Activated naive CD8-positive, alpha-beta T cell treated with anti-CD3 and anti-CD28 coated beads, Interleukin-2, amount 10 ng/mL, durations not matched to agents 7 days and 5 days (primary cell): ENCODE measurements around the gene SAP30L. TPM values are rescaled to one million over a fixed set of nuclear protein-coding genes. Genes with fewer than 3 reads are reported as not detected.

Experiments used
- ATAC-seq: fragments of 150-1000 bp; cut with Tn5 transposase; one replicate; pipeline ENCODE4 v1.10.0; 2021; ENCODE audit warnings: low read depth, moderate library complexity
- POLR2A ChIA-PET: fragments of 350-600 bp; sonication (Branson Sonifier 250); formaldehyde crosslinking; loops from one replicate; lab custom pipeline; 2021; ENCODE audit warnings: antibody characterized with exemption; lab: Charles Lee
- DNase-seq: peaks from one replicate; pipeline ENCODE4 v3.0.0; 2021
- H3K27ac Mint-ChIP-seq: one replicate; pipeline ENCODE4 v1.8.0; 2022; ENCODE audit warnings: mild to moderate bottlenecking, mixed read lengths
- H3K27me3 Mint-ChIP-seq: one replicate; pipeline ENCODE4 v1.8.0; 2022; ENCODE audit warnings: mild to moderate bottlenecking, moderate library complexity, mixed read lengths
- H3K36me3 Mint-ChIP-seq: one replicate; pipeline ENCODE4 v1.8.0; 2021; ENCODE audit warnings: mild to moderate bottlenecking, mixed read lengths
- H3K4me1 Mint-ChIP-seq: one replicate; pipeline ENCODE4 v1.8.0; 2021; ENCODE audit warnings: mixed read lengths
- H3K4me3 Mint-ChIP-seq: one replicate; pipeline ENCODE4 v1.8.0; 2022; ENCODE audit warnings: mild to moderate bottlenecking, moderate library complexity, mixed read lengths
- H3K9me3 Mint-ChIP-seq: one replicate; pipeline ENCODE4 v1.8.0; 2021; ENCODE audit warnings: mixed read lengths
- total RNA-seq, 2 experiments: library from RNA; stranded (reverse); gene quantifications; one replicate each; pipeline ENCODE4 v1.2.3, GENCODE V29; 2021

Gene SAP30L
- total RNA-seq, 2 experiments from 2014 or later = 39.4 to 41.3 TPM

- no peak overlapping the region for H3K27ac Mint-ChIP-seq
- H3K27me3 Mint-ChIP-seq = peaks cover 41% of the 10 kb centered on the region
- ATAC-seq = no peak
- no peak overlapping the region for H3K4me3 Mint-ChIP-seq
- H3K36me3 Mint-ChIP-seq = no peaks in the 10 kb centered on the region
- POLR2A ChIA-PET = no interaction called here
- DNase-seq = no peak
- peaks cover 4% of the 10 kb centered on the region for H3K4me1 Mint-ChIP-seq
- H3K9me3 Mint-ChIP-seq = no peaks in the 10 kb centered on the region
Measured at GRCh38 chr5:154502180-154502579, 56.4 kb downstream of the SAP30L start.

GRCh38 chr5:154503698-154504039 lies 57.9 kb downstream of the SAP30L start:
- Mint-ChIP-seq H3K27me3 (peaks cover 33% of the 10 kb centered on the region), H3K36me3 (no peaks in the 10 kb centered on the region), H3K4me1 (peaks cover 9% of the 10 kb centered on the region), H3K27ac (no peak overlapping the region), H3K9me3 (no peaks in the 10 kb centered on the region), H3K4me3 (no peak overlapping the region)
- ATAC-seq (no peak), DNase-seq (no peak)
- POLR2A ChIA-PET = no interaction called here

DNA sequence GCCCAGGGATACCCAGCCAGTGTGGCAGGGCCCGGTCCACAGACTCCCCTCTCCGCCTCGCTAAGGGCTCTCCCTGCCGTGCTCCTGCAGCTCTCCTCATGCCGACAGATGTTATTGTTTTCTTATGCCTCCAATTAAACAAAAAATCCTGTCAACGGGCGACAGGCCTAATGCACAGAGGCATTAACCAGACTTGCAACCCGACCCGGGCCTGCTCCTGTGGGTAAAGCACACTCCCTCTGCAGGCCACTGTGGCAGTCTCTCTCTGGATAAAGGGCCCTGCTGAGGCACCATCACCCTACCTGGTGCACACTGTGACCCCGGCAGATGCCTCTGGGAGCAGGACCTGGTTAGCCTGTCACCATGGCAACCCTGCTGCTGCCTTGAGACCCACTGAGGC lies 59.8 kb downstream of the SAP30L start:
- Mint-ChIP-seq H3K36me3 (no peaks in the 10 kb centered on the region), H3K4me3 (no peak overlapping the region), H3K27ac (no peak overlapping the region), H3K9me3 (no peaks in the 10 kb centered on the region), H3K27me3 (peaks cover 32% of the 10 kb centered on the region), H3K4me1 (peaks cover 9% of the 10 kb centered on the region)
- POLR2A ChIA-PET = no interaction called here
- DNase-seq (no peak), ATAC-seq (no peak)

GRCh38 chr5:154506049-154506715 lies 60.4 kb downstream of the SAP30L start:
- ATAC-seq (no peak), DNase-seq (no peak)
- H3K9me3 Mint-ChIP-seq = no peaks in the 10 kb centered on the region
- POLR2A ChIA-PET = no interaction called here
- H3K27me3 Mint-ChIP-seq = peaks cover 26% of the 10 kb centered on the region
- H3K4me3 Mint-ChIP-seq = no peak overlapping the region
- no peaks in the 10 kb centered on the region for H3K36me3 Mint-ChIP-seq
- peaks cover 9% of the 10 kb centered on the region for H3K4me1 Mint-ChIP-seq
- H3K27ac Mint-ChIP-seq = no peak overlapping the region

- H3K27ac Mint-ChIP-seq = no peak overlapping the region
- peaks cover 23% of the 10 kb centered on the region for H3K27me3 Mint-ChIP-seq
- H3K9me3 Mint-ChIP-seq = no peaks in the 10 kb centered on the region
- ATAC-seq = no peak
- no peaks in the 10 kb centered on the region for H3K36me3 Mint-ChIP-seq
- H3K4me1 Mint-ChIP-seq = peaks cover 9% of the 10 kb centered on the region
- no peak for DNase-seq
- POLR2A ChIA-PET = no interaction called here
- H3K4me3 Mint-ChIP-seq = no peak overlapping the region
Measured at GRCh38 chr5:154506716-154507080, 60.9 kb downstream of the SAP30L start.

DNA sequence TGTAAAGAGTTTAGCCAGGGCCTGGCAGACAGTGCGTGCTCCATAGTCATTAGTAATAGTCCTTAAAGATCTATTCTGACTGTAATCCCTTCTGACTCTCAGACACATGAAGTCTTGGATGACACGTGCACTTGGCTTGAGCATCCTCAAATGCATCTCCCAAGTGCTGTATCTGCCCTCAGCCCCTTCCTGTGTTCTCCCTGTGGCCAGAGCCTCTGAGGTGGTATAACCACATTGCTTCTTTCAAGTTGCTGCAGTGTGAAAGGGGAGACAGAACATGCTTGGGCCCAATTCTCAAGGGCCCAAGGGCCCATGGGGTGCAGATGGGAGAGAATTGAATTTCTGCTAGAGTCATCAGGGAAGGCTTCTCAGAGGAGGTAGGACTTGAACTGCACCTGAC lies 62.3 kb downstream of the SAP30L start:
- POLR2A ChIA-PET = no interaction called here
- no peak overlapping the region for H3K4me3 Mint-ChIP-seq
- H3K36me3 Mint-ChIP-seq = no peaks in the 10 kb centered on the region
- DNase-seq (no peak), ATAC-seq (peak; percentile 66)
- H3K27ac Mint-ChIP-seq = no peak overlapping the region
- H3K4me1 Mint-ChIP-seq = peaks cover 9% of the 10 kb centered on the region
- peaks cover 21% of the 10 kb centered on the region for H3K27me3 Mint-ChIP-seq
- no peaks in the 10 kb centered on the region for H3K9me3 Mint-ChIP-seq

- no peak overlapping the region for H3K4me3 Mint-ChIP-seq
- H3K27me3 Mint-ChIP-seq = peaks cover 29% of the 10 kb centered on the region
- POLR2A ChIA-PET = no interaction called here
Measured at GRCh38 chr5:154509784-154510555, 64.2 kb downstream of the SAP30L start.

More at GRCh38 chr5:154509784-154510555, 64.2 kb downstream of the SAP30L start:
- ATAC-seq (no peak), DNase-seq (no peak)
- H3K4me1 Mint-ChIP-seq = peaks cover 17% of the 10 kb centered on the region
- no peaks in the 10 kb centered on the region for H3K9me3 Mint-ChIP-seq
- no peaks in the 10 kb centered on the region for H3K36me3 Mint-ChIP-seq
- H3K27ac Mint-ChIP-seq = no peak overlapping the region

Other genes with a start within 250 kb of the SAP30L start
- not detected for gene HAND1, start 32.2 kb downstream of the SAP30L start, total RNA-seq